DMS114 treated with DMSO at 0.1 percent for 48 hours (cell line): ENCODE data around the gene FGF11.

Source experiments
- DNase-seq: peaks from one replicate; lab custom pipeline; 2025; ENCODE audit not compliant: unreplicated experiment; lab: John Stamatoyannopoulos, UW

Gene FGF11

DNA sequence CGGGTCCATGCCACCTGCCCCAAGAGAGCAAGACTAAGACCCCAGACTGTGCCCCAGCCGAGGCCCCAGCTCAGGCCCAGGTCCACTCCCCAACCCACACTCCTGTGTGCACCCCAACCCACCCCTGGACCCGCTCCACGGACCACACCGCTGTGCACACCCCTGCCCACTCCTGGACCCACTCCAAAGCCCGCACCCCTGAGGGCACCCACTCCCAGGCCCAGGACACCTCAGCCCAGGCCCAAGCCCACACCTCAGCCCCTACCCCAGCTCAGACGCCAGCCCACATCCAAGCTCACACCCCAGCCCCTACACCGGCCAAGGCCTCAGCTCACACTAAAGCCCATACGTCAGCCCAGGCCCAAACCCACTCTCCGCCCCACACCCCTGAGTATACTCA, 9.6 kb upstream of the FGF11 start:
- no peak for DNase-seq

DNA sequence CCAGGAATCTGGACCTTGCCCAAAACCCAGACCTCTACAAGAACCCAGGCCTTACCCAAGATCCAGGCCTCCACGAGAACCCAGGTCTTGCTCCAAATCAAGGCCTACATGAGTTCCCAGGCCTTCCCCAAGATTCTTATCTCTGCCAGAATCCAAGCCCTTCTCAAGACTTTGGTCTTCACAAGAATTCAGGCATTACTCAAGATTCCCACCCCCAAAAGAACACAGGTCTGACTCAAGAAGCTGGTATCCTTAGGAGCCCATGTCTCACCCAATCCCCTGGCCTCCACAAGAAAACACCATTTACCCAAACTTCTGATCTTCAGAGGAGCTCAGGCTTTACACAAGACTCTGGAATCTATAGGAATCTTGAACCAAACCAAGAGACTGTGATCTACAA, 8.1 kb upstream of the FGF11 start:
- DNase-seq = no peak

DNA sequence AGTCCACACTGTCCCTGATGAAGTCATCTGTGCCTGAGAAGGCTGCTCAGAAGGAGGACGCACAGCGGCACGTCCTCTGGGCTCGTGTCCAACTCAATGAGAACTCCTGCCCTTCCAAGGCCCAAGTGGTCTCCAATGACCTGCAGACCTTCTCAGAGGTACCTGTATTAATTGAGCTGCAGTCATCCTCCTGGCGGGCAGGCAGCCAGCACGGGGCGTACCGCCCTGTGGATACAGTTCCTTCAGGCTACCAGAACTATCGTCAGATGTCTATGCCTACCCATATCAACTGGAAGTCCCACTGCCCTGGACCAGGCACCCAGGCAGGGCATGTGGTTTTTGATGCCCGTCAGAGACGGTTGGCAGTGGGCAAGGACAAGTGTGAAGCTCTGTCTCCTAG, 7.0 kb upstream of the FGF11 start:
- no peak for DNase-seq

DNA sequence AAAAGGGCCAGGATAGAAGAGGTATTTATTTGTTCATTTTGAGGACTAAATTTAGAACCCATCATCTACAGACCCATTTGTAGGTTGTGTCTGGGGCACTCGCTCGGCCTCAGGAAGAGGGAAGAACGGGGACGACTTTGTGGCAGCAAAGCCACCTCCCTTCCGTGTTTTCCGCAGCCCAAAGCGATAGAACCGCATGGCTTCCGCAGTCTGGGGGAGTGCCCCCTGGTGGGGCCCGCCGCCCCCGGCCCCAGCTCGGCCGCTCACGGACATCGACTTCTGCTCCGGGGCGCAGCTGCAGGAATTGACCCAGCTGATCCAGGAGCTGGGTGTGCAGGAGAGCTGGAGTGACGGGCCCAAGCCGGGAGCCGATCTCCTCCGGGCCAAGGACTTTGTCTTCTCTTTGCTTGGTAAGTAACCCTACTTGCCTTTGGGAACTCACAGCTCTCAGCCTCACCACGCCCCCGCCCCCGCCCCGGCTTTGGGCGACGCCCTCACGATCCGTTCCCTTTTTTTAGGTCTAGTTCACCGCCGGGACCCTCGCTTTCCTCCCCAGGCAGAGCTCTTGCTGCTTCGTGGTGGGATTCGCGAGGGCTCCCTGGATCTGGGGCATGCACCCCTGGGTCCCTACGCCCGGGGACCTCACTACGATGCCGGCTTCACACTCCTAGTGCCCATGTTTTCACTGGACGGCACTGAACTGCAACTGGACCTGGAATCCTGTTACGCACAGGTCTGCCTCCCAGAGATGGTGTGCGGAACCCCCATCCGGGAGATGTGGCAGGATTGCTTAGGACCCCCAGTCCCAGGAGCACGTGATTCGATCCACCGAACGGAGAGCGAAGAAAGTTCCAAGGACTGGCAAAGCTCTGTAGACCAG, 3.4 kb upstream of the FGF11 start:
- no peak for DNase-seq

DNA sequence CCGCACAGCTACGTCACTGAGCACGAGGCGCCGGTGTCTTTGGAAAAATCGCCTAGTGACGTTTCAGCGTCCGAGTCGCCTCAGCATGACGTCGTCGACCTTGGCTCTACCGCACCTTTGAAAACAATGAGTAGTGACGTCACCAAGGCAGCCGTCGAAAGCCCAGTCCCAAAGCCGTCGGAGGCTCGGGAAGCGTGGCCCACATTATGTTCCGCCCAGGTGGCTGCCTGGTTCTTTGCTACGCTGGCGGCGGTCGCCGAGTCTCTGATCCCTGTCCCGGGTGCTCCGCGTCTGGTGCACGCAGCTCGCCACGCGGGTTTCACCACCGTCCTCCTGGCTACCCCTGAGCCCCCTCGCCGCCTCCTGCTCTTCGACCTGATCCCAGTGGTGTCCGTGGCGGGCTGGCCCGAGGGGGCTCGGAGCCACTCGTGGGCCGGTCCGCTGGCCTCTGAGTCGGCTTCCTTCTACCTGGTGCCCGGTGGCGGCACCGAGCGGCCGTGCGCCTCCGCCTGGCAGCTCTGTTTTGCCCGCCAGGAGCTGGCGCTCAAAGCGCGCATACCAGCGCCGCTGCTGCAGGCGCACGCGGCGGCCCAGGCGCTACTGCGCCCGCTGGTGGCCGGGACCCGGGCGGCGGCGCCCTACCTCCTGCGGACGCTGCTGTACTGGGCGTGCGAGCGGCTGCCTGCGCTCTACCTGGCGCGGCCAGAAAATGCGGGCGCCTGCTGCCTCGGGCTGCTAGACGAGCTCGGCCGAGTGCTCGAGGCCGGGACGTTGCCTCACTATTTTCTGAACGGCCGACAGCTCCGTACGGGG, 2.5 kb upstream of the FGF11 start:
- DNase-seq = peak; percentile 36

DNA sequence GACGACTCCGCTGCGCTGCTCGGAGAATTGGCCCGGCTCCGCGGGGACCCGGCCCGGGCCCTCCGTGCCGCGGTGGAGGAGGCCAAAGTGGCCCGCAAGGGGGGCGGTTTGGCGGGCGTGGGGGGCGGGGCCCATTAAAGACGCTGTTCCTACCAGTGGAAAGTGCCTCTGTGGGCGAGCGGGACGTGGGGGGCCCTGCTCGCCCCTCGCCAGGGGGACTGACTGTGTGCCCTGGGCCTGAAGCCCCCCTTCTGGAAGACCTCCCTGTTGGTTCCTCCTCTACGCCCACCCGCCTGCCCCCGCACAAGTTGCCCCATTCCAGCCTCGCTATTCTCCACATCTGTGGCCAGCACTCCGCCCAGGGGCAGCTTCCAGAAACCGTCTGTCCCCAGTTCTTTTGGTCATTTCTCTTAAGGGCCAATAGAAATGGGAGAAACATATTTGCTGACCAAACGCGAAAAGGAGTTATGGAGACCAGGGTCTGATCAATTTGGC, 1.9 kb upstream of the FGF11 start:
- DNase-seq = no peak

DNA sequence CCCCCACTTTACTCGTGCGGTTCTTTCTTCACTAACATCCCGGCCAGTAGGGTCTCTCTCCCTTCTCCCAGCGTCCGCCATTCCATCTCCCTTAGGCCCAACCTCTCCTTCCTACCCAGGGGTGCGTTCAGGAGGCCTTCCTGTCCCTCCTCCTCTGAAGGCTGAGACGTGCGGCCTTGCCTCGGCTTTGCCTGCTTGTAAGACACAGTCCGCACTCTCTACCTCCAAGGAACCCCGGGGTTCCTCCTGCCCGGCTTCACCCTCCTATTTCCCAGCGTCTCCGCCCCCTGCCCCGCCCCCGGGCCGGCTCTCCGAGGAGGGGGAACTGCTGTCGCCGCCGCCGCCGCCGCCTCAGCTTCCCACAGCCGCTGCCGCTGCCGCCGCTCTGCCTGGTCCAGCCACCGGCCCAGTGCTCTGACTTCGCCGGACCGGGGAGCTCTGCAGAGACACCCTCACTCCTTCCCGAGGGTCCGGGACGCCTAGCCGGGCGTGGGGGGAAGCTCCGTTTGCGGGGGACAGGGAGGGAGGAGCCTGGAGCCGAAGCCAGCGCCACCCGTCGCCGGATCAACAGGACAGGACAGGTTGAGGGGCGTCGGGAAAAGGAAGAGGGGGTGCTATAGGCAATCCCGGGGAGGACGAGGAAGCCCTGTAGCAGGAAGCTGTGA, 1.2 kb upstream of the FGF11 start:
- DNase-seq = peak; percentile 76

DNA sequence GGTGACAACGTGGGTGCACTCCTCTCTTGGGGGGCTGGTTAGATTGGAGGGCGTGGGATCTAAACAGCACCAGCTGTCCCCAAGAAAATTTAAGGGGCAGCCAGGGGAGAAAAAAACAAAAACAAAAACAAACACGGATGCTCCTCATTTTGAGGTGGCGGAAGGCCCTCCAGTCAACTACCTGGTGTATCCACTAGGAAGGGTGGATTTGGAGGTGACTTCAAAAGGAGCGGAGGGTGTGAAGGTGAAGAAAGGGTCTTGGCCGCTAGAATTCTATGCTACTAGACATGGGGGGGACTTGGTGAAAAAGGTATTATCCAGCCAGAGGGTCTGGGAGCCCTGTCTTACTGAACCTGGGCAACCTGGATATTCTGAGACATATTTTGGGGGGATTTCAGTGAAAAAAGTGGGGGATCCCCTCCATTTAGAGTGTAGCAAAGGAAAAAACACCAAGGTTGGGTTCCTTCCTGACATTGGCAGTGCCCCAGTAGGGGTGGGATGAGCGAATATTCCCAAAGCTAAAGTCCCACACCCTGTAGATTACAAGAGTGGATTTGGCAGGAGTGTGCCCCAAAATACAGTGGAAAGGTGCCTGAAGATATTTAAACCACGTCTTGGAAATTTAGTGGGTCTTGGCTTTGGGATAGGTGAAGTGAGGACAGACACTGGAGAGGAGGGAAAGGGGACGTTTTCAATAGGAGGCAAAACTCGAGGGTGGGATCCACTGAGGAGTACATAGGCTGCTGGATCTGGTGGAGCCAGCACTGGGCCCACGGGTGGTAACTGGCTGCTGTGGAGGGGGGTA, 454 bp upstream of the FGF11 start:
- DNase-seq = no peak

DNA sequence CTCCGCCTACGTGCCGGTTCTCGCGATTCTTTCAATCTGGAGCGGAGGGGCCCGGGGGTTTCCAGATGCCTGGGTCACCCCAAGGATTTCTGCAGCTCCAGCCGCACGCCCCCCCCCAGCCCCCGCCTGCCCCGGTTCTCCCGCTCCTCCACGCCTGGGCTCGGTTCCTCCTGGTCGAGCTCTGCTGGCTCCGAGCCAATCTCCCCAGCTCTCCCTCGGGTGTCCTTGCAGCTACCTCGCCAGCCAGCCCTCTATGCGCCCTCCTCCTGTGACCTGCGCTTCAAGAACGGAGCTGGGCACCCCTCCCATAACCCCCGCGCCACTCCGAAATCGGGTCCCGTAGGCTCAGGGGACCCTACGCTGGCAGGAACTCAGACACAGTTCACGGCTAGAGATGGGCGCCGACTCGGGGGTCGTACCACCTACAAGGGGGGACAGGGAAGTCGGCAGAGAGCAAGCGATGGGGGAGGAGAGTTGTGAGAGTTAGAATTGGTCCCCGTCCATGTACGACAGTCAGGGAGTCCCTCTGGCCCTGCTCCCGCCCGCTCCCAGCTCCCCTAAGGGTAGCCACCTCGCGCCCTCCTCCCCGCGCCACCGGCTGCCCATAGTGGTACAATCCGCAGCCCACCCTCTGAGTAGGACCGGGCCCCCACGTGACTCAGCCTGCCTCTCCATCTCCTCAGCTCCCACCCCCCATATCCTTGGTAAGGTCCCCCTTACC, 961 bp downstream of the FGF11 start:
- no peak for DNase-seq

DNA sequence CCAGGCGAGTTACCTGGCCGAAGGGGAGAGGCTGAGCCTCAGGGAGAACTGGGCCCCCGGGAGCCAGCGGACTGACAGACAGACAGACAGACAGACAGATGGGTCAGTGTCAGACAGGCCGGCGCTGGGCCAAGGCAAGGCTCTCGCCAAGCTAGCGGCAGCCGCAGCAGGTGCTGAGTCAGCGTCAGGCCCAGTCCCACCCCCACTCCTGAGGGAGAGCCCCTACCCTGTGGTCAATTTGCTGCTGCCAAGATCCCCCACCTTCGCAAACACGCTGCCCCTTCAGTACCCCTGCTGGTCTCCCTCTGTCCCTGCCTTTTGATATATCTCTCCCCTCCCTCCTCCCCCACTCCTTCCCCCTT, 1.5 kb downstream of the FGF11 start:
- DNase-seq = no peak

DNA sequence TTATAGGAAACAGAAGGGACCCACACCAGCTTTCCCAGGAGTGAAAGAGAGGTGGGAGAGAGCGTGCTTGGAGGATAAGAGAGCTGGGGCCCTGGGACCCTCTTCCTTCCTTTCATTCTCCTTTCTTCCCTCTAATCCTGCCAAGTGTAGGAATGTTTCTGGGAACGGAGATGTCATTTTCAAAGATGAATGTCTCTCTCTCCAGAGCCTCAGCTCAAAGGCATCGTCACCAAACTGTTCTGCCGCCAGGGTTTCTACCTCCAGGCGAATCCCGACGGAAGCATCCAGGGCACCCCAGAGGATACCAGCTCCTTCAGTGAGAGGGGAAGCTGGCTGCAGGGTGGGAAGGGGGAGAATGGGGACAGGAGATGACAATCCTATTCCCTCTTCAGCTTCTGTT, 2.0 kb downstream of the FGF11 start:
- no peak for DNase-seq

DNA sequence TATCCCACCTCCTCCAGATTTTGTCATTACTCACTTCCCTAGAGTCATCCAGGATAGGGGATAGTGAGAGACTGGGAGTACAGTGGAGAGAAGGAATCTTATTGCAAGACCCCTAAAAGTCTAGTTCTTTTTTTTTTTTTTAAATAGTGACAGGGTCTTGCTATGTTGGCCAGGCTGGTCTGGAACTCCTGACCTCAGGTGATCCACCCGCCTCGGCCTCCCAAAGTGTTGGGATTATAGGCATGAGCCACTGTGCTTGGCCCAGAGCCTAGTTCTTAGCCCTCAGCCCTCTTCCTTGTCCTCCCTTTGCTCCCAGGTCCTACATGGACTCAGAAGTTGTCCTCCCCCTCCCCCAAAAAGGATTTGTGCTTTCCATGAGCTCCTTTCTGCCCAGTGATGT, 2.8 kb downstream of the FGF11 start:
- DNase-seq = no peak

DNA sequence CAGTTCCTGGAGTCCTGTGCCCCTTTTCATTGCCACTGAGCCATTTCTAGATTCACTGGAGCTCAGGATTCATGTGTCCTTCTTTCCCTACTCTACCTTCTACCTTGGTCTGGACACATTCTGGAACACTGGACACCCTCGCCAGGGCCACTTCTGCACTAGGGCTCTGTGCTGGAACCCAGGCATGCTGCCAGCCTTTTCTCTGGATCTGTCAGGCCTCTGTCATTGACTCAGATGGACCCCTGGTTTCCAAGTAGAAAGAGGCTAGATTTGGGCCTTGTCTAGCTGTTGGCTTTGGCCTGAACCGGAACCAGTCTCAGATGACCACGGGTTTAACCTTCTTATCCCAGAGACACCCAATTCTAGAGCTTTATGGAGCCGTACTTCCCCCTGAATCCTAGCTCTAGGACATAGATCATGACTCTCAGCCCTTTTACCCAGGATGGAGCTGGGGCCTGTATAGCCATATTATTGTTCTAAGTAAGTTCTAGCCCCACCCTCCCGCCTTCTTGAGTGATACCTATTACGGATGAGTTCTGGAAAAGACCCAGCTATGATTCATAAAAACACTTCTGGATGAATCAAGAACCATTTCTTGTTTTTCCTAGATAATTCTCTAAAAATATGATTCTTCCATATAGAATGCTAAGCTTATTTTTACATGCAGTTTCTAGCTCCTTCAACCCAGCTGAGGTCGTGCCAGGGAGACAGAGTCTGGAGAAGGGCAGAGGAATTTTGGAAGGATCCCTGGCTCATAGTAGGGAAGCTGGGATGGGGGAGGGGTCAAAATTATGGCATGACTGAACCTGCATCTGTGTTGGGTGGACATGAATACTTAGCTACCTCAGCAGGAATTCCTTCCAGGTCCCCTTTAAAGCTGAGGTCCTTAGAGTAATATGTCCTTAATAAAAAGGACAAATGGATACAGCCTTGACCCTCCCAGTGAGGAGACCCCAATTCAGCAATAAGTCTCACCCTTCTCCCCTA, 4.5 kb downstream of the FGF11 start:
- no peak for DNase-seq

DNA sequence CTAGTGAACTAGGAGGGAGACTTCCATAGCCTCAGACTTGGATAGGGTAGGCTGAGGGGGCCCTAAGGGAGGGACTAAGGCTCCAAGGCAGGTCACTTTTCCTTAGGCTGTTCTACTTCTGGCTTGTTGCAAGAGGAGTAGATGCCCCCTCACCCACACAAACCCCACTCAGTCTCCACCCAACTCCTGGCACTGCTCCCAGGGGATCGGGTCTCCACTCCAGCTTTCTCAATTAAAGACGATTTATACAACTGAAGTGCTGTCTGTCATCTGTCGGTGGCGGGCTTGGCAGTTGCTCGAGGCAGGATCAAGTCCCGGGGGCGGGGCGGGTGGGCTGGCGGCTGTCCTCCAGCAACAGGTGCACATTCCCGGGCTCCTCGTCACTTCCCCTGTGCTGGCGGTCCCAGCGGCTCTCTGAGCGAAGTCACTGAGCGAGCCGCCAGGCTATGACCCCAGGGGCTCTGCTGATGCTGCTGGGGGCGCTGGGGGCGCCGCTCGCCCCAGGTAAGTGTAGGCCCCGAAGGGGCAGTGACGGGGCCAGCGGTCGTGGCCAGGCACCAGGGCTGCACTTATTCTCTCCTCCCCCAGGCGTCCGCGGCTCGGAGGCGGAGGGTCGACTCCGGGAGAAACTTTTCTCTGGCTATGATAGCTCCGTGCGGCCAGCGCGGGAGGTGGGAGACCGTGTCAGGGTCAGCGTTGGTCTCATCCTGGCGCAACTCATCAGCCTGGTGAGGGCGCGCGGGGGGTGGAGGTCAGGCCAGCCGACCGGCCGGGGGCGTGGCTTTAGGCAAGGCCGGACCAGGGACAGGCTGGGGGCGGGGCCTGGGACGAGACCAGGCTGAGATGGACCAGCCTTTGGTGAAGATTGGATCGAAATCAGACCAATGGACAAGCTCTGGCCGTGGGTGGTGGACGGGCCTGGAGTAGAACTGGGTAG, 5.6 kb downstream of the FGF11 start, which contains the start of gene CHRNB1:
CHRNB1 (plus strand) TSS at position 380 of the 937 bp plus-strand sequence; CDS start at position 447, 67 bp downstream.
- no peak for DNase-seq

DNA sequence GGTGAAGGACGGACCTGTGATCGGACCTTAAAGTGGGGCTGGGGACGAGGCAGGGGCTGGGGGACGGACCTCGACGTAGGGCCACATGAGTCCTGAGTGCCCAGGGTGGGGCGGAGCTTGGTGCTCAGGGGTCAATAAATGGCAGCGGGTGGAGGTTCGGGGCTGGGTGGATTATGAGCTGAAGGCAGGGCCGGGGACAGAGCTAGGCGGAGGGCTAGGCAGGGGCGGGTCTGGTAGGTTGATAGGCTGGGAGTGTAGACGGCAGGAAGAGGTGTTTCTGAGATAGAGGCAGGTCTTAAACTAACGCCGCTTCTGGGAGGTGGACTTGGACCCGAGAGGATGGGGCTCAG, 6.3 kb downstream of the FGF11 start:
- DNase-seq = no peak

DNA sequence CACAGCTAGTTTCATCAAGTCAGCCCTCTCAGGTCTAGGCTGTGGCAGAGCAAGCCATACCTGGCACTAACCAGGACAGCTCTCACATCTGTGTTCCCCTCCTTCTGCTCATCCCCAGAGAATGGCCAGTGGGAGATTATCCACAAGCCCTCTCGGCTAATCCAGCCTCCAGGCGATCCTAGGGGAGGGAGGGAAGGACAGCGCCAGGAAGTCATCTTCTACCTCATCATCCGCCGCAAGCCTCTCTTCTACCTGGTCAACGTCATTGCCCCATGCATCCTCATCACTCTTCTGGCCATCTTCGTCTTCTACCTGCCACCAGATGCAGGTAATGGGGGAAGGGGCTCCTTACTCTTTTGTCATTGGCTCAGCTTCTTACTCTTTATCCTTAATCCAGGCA, 9.1 kb downstream of the FGF11 start:
- DNase-seq = no peak

DNA sequence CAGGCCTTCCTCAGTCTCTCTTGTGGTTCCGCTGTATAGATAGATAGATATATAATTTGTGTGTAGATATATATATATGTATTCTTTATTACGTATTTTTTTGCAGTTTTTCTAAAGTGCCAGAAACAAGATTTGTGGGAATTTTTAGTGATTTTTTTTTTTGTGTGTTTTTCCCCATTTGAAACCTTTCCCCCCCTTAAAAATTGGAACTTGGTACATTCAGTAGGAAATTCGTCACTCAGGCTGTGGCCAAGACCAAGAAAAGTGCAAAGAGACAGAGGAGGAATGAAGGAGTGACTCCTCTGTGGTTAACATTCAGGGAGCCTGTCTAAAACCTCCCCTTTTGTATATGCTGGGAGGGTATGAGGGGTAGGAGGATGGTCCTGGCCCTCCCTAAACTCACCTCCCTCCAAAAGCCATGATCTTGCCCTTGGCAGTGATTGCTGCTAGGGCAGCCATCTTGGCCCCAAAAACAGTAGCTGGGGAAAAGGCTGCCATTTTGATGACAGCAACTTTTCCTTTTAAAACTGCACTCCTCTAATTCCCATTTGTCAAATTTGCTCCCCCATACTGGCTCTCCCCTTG, 20.7 kb downstream of the FGF11 start:
- DNase-seq = no peak
